M059J (cell line): ENCODE data around the gene PLA2G4B. TPM values are rescaled to one million over a fixed set of nuclear protein-coding genes. Genes with fewer than 3 reads are reported as not detected.
A peak's percentile ranks its signal among the peaks of the same experiment; 100 is the strongest.

Experiments used
- DNase-seq: peaks from one replicate; pipeline ENCODE4 v3.0.0-alpha.2; 2012; ENCODE audit warnings: low read depth
- total RNA-seq: library from RNA; depleted of rRNA; stranded (reverse); fragments of >200 nt; shearing (Covaris generic); gene quantifications from 2 replicates; pipeline ENCODE4 v1.2.3, GENCODE V29; 2014

Gene PLA2G4B
- total RNA-seq, 1 experiment from 2014 or later: 0.84 TPM

DNA sequence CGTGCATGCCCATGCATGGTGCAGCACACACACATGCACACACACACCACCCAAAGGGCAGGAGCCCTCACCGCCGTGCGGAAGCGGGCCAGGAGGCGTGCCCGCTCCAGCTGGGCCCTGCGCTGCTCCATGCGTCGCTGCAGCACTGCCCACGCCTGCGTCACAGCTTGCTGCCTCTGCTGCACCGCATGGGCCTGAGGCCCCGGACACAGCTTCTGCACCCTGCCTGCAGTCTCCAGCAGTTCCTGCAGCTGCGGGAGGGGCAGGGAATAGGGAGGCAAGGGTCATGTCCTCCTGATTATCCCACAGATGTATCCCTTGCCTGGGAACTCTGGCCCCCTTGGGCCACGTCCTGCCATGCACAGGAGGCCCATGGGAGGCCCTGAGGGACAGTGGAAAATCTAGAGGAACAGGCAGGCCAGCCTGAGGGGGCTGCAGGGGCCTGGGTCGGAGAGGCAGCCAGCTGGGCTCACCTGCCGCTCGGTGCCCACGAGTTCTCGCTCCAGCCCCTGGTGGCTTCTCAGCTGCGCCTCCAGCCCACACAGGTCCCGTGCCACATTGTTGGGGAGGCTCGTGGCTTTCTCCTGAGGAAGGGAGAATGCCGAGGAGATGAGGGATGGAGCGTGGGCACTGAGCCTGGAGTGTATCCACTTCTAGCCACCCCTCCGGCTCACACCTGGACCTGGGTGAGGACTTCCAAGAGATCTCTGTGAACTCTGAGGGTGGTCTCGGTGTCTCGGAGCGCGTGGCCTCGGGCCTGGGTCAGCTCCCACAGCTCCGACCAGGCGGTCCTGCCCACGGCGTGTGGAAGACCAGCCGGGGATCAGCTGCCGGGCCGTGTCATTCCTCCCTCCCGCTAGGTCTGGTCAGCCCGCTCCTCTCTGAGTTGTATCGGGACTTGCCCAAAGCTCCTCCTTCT is 31.4 kb downstream of the PLA2G4B start:
- DNase-seq: no peak

DNA sequence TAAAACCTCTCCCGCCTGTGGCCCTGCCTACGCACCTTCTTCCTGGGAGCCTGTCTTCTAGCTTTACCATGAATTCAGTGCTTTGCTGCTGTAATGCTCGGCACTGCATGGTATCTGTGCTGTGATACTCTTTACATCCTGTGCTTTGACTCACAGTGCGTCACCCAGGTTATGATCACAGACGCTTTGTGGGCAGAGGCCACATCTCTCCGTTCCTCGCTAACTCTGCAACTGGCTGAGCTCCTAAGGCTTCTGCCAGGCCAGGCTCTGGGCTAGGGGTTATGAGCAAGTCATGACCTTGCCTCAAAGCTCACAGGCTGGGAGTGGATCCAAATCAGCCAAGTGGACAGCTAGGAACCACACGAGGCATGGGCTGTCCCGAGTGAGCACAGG is 32.0 kb downstream of the PLA2G4B start:
- peak; percentile 70 for DNase-seq

DNA sequence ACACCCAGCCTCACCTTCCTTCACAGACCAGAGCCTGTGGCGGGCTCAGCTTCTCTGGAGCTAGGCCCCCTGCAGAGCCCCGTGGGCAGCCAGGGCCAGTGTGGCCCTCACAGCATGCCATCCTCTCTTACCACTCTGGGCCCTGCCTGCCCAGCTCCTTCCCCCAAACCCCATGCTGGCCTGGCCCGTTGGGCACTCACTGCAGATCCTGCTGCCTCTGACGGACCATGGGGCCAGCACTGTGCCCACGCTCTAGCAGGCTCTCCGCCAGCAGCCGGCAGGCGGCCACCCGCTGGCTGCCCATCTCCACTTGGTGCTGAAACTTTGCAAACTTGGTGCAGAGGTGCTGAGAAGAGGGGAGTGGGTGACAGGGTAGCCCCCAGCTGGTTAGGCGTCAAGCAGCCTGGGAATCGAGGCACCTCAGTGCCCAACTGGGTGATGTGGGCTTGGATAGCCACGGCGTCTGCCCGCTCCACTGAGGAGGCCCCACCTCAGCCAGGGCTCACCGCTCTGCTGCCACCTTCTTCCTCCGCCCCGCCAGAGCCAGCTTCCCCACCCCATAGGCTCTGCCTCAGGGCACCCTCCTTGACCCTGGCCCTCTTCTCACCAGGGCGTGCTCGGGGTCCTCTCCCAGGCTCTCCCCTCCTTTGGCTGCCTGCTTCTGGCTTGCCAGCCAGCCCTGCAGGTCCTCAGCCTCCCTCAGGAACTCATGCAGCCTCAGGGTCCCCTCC is 32.7 kb downstream of the PLA2G4B start:
- DNase-seq: no peak

DNA sequence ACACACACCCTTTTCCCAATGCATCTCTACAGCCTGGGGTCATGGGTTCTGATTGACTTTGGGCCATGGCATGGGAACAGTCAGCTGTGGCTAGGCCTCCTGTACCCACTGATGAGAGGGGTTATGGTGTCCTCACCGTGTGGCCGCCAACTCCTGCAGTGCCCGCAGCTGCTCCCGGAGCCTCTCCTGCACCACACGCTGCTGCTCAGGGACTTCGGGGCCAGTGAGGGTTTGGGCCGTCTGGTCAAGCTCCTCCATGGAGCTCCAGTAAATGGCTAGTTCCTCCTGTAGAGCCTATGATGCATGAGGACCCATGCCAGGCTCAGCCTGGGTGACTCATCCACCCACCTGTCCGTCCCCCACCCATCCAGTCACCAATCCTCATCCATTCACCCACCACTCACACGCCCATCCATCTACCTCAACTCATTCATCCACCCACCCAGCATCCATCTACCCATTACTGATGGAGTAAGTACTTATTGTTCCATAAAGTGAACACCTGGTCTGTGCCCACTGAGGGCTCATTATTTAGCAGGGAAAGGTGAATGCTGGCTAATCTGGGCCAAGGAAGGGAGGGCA is 33.6 kb downstream of the PLA2G4B start:
- DNase-seq: no peak

DNA sequence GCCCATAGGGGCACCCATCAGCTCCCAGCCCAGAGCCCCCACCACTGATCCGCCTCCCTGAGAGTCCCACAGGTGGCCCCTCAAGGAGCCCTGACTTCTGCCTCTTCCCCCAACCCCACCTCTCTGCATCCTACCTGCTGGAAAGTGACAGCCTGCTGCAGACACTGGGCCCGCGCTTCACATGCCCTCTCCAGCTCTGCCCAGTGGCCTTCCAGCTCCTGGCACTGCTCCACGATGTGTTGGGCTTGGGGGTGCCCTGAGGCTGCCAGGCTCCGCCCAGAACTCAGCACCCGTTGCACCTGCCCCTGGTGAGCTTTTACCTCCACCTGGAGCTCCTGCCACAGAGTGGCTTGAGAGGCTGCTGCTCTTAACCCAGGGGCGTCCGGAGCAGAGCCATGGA is 35.1 kb downstream of the PLA2G4B start:
- DNase-seq: no peak

DNA sequence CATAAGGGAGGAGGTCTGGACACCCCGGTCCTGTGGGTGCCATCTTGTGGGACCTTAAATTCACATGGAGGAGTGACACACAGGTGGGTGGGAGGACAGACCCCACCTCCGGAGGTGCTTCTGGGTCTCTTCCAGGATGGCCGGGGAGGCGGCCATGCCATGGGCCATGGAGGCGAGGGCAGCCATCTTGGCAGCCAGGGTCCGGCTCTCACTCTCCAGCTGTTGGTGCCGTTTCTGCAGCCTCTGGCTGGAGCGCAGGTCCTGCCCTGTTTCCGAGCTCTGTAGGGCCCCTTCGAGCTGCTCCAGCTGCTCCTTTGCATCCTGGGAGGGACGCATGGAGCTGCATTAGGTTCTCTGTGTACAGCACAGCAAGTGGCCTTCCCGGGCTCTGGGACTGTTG is 36.1 kb downstream of the PLA2G4B start:
- no peak for DNase-seq

DNA sequence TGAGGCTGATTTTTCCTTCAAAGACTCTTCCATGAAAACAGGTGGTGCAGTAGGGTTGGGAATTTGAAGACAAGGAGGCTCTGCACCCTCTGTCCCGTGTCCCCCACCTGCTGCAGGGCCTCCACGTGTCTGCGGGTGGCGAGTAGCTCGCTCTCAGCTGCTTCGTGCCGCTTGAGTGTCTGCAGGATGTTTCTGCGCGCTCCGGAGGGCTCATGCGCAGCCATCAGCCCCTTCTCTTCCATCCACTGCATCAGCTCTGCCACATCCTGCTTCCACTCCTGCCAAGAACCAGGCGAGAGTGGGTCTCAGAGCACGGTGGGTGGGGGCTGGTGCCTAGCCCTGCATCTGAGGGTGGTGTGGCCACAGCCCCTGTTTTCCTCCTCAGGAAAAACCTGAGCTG is 37.4 kb downstream of the PLA2G4B start:
- DNase-seq: no peak

DNA sequence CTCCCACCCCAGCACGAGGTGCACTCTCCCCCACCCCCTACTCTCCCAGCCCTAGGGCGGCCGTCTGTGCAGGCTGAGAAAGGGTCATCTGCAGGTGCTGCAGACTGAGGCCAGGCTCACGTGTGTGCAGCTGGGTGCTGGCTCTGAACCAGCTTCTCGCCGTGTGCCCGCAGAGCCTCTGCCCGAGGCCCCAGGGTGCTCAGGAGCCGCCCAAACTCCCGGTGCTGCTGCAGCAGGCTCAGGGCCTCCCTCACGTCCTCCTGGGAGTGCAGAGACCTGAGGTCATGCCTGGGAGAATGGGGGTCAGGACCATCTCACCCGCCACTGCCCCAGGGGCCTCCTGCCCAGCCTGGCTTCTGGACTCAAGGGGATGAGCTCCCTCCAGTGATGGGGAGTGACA is 38.0 kb downstream of the PLA2G4B start:
- no peak for DNase-seq

DNA sequence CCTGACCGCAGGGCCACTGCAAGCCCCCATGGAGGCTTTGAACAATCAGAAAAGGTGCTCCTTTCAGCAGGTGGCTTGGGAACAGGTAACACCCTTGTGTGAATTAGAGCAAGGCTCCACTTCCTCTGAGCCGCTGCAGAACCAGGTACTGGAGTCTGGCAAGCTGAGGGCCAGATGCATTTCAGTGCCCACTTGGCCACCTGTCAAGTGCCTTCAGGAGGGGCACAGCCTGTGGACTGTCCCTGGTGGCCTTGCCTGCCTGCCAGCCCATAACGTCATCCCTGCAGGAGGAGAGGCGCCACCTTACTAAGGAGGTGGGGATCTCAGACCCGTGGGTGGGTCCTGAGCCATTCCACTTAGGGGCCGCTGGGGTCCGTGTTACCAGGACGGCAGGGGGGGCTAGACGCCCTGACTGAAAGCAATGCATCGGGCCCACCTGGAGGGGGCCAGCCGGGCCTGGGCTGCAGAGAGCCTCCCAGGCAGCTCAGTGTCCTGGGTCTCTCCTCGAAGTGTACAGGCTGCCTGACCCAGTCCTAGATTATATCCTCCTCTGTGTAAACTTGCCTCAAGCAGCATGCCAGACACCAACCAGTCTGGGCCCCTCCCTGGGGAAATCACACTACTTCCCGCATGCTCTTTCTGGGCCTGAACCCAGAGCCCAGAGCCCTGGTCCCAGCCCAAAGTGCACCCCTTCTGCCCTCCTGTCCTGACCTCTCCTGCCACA is 39.1 kb downstream of the PLA2G4B start:
- DNase-seq: no peak

DNA sequence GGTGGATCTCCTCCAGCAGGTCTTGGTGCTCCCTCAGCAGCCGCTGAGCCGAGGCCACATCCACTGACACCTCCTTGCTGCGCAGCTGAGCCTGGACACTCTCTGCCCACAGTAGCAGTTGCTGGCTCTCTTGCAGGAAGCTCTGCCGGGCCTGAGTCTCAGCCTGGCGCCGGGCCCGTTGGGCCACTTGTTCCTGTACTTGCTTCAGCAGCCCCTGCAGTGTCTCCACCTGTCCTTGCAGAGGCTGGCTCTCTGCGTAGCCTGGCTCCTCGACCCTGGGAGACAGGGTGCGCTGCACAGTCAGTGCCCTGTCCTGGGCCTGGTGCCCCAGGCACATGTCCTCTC is 39.7 kb downstream of the PLA2G4B start:
- DNase-seq: no peak

DNA sequence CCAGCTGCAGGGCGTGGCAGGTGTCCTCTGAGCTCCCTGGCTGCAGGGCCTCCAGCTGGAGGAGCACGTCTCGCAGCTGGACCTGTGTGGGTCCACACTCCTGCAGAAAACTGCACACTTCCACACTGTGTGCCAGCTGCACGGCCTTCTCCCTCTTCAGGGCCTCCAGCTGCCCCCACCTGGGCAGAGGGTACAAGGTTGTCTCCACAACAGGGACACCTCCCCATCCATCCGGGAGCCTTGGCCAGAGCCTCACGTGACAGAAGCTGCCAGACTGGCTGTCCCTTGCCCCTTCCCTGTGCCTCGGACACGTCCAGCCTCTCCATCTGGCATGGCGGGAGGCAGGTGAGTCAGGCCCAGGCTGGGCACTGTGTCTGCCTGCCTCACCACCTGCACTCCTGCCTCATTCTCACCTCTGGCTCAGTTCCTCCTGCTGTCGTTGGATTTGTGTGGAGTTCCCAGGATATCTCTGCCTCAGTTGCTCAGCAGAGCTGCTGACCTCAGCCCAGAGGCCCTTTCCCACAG is 40.7 kb downstream of the PLA2G4B start:
- DNase-seq: no peak

DNA sequence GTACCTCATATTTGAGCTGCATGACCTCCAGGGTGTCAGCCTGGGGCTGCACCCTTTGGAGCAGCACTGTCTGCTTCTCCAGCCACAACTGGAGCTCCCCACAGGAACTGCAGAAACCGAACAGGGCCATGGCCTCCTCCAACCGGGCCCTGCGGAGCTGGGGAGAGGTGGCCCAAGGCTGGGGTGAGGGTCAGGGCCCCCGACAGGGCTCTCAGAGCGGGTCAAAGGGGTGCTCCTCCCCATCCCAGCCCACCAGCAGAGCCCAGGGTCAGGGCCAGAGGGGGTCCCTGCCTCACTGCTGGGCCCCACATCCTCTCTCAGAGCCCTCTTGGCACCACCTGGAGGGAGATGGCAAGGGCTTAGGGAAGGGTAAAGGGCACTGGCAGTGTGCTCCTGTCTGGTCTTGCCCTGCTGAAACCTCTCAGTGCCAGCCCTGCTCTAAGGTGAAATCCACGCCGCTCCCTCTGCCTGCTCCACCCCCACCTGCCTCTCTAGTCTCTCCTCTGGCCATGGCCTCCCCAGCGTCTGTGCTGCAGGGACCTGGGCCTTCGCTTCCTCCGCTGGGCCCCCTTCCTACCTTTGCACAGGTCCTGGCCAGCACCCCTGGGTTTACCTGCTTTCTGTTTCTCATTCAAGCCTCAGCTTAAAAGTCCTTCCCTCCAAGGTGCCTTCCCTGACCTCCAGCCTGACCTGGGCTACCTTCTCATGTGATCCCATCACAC is 41.7 kb downstream of the PLA2G4B start:
- no peak for DNase-seq

DNA sequence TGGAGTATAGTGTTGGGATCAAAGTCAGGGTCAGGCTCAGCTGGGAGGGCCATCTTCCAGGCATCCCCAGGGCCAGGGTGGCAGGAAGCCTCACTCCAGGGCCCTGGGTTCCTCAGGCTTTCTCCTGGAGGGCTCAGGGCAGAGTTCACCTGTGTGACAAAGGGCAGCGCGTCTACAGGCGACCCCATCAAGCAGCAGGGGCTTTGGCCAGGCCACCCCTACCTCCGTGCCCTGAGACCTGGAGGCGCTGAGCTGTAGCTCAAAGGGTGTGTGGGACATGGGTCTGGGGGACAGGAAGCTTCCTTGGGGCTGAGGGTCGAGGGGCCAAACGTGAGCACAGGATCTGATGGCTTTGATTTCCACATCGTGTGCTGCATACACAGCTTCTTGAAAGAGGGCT is 42.4 kb downstream of the PLA2G4B start:
- DNase-seq: no peak

DNA sequence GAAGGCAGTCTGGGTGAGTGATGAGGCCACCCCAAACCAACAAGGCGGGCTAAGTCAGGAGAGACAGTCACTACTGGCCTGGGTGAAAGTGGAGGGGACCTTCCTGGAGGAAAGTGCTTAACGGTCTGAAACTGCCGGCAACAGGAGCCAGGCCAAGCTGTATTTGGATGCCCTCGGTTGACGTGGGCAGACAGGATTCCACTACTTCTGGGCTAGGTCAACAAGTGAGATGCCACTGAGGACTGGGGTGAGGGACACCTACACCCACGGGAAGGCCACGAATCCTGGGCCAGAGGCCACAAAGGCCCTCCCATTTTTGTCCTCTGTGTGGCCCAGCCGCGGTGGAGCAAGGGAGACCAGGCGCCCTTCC is 42.9 kb downstream of the PLA2G4B start:
- DNase-seq: no peak

DNA sequence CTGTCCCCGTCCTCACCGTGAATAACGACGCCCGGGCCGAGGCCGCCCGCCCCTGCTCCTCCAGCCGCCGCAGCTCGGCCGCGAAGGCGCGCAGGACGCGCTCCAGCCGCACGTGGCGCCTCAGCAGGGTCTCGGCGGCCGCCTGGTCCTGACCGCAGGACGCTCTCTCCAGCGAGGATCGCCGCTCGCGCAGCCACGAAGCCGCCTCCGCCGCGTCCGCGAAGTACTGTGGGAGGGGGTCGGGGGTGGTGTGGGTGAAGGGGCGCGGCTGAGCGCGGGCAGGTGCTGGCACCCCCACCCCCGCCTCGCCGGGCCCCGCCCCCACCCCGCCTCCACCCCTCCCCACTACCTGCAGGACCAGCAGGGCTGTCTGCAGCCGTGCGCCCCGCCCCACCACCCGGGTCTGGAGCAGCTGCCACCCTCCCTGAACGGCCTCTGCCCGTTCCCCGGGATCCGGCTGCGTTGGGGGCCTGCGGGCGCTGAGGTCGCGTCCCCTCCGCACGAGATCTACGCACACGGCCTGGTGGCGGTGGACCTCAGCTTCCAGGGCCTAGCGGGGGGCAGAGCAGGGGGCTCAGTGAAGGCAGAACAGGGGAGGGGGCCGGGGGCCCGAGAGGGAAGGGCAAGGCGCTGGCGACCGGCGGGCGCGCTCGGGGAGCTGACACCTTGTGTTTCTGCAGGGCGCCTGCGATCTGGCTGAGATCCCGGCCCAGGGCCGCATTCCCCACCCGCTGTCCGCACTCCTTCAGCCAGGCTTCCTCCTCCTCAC is 43.5 kb downstream of the PLA2G4B start:
- no peak for DNase-seq

DNA sequence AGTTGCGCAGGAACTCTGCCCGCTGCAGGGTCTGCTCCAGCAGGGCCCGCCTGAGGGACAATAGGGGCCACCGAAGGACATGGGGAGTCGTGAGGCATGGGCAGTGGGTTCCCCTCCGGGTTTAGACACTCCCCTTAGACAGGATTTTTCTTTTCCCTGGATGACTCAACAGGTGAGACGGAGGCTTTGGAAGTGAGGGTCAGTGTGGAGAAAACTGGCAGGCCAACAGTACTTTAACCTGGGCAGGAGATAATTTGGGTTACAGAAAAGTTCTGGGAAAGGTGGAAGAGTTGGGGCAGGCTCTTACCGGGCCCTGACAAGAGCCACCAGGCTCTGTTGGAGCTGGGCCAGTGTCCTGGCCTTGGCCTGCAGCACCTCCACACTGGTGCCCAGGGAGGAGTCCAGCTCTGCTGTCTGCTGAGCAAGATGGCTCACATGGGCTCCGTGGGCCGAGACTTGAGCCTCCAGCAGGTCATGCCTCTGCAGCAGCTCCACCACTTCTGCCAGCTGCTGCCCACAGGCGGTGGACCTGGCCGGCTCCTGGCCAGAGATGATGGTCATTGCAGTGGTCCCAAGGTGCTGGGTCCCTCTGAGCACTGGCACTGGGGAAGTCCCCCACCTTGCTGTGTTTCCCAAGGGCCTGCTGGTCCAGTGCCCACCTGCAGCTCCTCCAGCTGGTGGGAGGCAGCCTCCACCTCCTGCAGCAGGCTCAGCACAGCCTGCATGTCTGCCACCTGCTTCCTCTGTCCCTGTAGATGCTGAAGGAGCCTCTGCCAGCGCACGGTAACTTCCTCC is 44.2 kb downstream of the PLA2G4B start:
- DNase-seq: no peak

DNA sequence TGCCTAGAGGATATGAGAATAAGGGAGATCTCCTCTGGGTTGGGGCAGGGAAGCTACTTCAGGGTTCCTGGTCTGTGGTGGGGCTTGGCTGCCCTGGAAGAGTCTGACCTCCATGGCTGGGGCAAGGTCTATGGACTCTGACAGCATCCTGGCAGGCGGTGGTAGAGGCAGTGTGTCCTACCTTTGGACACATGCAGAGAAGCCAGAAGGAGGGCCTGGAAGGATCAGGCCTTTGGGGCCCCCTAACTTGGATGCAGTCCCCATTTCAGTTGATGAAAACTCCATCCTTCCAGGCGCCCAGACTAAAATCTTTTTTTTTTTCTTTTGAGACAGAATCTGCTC is 44.8 kb downstream of the PLA2G4B start:
- DNase-seq: no peak

DNA sequence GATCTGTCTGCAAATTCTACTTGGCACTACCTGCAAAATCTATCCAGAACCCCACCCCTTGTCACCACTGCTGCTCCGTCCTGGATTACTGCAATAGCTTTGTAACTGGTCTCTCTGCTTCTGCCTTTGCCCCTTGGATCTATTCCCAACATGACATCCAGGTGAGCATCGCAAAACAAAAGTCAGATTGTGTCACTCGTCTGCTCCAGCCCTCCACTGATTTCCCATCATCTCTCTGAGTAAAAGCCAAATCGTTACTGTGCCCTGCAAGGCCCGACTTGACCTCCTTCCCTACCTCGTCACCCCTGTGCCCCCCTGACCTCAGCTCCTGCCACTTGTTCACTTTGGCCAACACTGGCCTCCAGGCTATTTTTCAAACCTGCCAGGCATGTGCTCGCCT is 45.8 kb downstream of the PLA2G4B start:
- DNase-seq: no peak

DNA sequence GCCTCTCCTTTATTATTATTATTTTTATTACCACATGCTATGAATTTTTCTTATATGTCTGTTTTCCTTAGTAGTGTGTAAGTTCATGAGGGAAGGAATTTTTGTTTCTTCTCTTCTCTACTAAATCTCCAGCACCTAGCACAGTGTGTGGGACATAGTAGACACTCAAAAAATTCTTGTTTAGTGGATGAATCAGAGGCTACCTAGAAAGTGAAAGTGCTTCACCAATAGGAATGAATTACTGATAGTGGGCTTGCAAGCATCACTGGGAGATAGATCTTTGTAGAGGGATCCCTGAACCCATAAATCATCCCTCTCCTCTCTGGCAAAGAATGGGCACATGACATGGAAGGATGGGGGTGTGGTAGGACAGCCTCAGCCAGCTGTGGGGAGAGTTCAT is 46.7 kb downstream of the PLA2G4B start:
- no peak for DNase-seq

DNA sequence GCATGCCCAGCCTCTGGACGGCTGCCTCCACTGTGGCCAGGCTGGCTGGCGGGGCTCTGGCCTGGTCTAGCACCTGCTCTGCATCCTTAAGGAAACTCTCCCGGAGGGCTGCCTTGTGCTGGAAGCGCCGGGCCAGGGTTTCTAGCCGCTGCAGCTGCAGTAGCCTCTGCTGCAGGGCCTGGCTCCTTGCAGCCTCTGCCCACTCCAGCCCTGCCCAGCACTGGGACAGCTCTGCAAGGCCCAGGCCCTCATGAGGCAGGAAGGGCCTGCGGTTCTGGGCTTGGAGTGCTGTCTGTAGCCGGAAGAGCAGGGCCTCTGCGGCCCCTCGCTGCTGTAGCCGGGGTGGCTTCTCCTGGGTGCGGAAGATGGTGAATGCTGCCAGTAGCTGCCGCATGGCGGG is 47.2 kb downstream of the PLA2G4B start:
- no peak for DNase-seq
